Kidney (tissue), 14 donors: ENCODE measurements around the gene RILPL2. TPM values are rescaled to one million over a fixed set of nuclear protein-coding genes. Genes with fewer than 3 reads are reported as not detected.
"Not testable (repeated sequence)": the region's sequence is repeated elsewhere in the genome, so short reads cannot be mapped to it uniquely, and the experiment has no call there.

Experiments used
- DNase-seq, 5 donors: peaks; one replicate each; pipeline ENCODE4 v3.0.0-alpha.2; 2013 to 2020
- FAIRE-seq: peaks from 2 replicates; lab custom pipeline; 2012; peaks lifted over from hg19 to GRCh38; lab: Jason Lieb, UNC
- H3K27ac ChIP-seq, 2 donors: one replicate each; pipeline ENCODE4 v1.7.0; 2013; ENCODE audit warnings: low read depth in 2 of 2, low read length in 2 of 2, inconsistent platforms in 1 of 2
- H3K27me3 ChIP-seq: one replicate; pipeline ENCODE4 v1.7.1; 2013; ENCODE audit warnings: low read length, inconsistent platforms; ENCODE audit not compliant: control insufficient read depth, insufficient read depth
- H3K36me3 ChIP-seq, 3 donors: one replicate each; pipeline versions ENCODE4 v1.7.0 to v1.7.1; 2013; ENCODE audit warnings: low read length in 3 of 3, control low read depth in 1 of 3, inconsistent platforms in 1 of 3; ENCODE audit not compliant: insufficient read depth in 3 of 3, control insufficient read depth in 2 of 3
- H3K4me1 ChIP-seq, 3 donors: one replicate each; pipeline versions ENCODE4 v1.7.0 to v1.7.1; 2013; ENCODE audit warnings: low read length in 3 of 3, inconsistent platforms in 1 of 3, low read depth in 1 of 3; ENCODE audit not compliant: control insufficient read depth in 2 of 3, insufficient read depth in 2 of 3
- H3K4me3 ChIP-seq, 3 donors: one replicate each; pipeline versions ENCODE4 v1.7.0 to v1.8.1; 2013; ENCODE audit warnings: low read length in 3 of 3, control low read depth in 1 of 3, inconsistent platforms in 1 of 3
- H3K9ac ChIP-seq, 3 donors: one replicate each; pipeline versions ENCODE4 v1.7.0 to v1.7.1; 2013; ENCODE audit warnings: low read length in 3 of 3, control low read depth in 1 of 3, inconsistent platforms in 1 of 3
- H3K9me3 ChIP-seq, 3 donors: one replicate each; pipeline versions ENCODE4 v1.7.0 to v1.7.1; 2013; ENCODE audit warnings: low read length in 3 of 3, control low read depth in 1 of 3, inconsistent platforms in 1 of 3; ENCODE audit not compliant: control insufficient read depth in 2 of 3, insufficient read depth in 1 of 3
- intact Hi-C: fragments of 100-400 bp; cut with DNase I; formaldehyde crosslinking; loops from one replicate; pipeline ENCODE4 v1.11.1; 2022
- polyA plus RNA-seq: library from polyadenylated mRNA; stranded (reverse); fragments of 350-450 nt; fragmentation: Illumina TruSeq; extraction: RNeasy Lipid Tissue Mini Kit (QIAGEN cat#74804); gene quantifications from one replicate; pipeline ENCODE4 v1.2.3, GENCODE V29; 2014; ENCODE audit warnings: low read depth, low replicate concordance; ENCODE audit not compliant: insufficient read depth
- total RNA-seq: library from RNA; stranded (reverse); fragmentation: NEBNext Ultra II Directional; extraction: Animal tissue kit (Norgen Biotek cat#: 25700); gene quantifications from one replicate; pipeline ENCODE4 v1.2.1, GENCODE V29; 2021
- TF ChIP-seq, protein P1 (sequence below): IDR thresholded peaks from 3 replicates; pipeline ENCODE4 v1.5.1; 2012; ENCODE audit warnings: mild to moderate bottlenecking, moderate library complexity, borderline replicate concordance; ENCODE audit not compliant: insufficient read depth; ENCODE audit errors: extremely low read depth
- donor health status: control.
- donor health status: control.
- donor health status: control.
- donor health status: control.
- donor health status: control.
- donor health status: DM: yes; HTN: yes; CAD: no.
- donor health status: Normal renal cell carcinoma (clear cell type).

Gene RILPL2
- total and polyA plus RNA-seq, 2 donors from 2014 or later, result 8.0 to 11.1 TPM

DNA sequence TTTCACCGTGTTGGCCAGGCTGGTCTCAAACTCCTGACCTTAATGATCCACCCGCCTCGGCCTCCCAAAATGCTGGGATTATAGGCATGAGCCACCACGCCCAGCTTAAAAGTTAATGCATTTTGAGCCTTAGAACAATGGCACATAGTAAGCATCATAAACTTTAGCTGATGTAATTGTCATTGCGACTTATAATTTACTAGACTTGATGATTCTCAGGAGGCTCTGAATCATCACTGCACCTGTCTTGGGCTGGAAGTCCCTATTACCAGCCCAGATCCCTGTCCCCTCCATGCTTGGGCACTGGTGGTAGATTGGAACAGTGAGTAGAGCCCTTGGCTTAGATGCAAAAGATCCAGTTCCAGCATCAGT lies 26.5 kb downstream of the RILPL2 start:
- TF ChIP-seq, protein P1, sequence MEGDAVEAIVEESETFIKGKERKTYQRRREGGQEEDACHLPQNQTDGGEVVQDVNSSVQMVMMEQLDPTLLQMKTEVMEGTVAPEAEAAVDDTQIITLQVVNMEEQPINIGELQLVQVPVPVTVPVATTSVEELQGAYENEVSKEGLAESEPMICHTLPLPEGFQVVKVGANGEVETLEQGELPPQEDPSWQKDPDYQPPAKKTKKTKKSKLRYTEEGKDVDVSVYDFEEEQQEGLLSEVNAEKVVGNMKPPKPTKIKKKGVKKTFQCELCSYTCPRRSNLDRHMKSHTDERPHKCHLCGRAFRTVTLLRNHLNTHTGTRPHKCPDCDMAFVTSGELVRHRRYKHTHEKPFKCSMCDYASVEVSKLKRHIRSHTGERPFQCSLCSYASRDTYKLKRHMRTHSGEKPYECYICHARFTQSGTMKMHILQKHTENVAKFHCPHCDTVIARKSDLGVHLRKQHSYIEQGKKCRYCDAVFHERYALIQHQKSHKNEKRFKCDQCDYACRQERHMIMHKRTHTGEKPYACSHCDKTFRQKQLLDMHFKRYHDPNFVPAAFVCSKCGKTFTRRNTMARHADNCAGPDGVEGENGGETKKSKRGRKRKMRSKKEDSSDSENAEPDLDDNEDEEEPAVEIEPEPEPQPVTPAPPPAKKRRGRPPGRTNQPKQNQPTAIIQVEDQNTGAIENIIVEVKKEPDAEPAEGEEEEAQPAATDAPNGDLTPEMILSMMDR, result no peak
- H3K36me3 ChIP-seq, result peaks cover 0 to 9% (median 2%) of the 10 kb centered on the region in 3 donors
- no peak for FAIRE-seq

DNA sequence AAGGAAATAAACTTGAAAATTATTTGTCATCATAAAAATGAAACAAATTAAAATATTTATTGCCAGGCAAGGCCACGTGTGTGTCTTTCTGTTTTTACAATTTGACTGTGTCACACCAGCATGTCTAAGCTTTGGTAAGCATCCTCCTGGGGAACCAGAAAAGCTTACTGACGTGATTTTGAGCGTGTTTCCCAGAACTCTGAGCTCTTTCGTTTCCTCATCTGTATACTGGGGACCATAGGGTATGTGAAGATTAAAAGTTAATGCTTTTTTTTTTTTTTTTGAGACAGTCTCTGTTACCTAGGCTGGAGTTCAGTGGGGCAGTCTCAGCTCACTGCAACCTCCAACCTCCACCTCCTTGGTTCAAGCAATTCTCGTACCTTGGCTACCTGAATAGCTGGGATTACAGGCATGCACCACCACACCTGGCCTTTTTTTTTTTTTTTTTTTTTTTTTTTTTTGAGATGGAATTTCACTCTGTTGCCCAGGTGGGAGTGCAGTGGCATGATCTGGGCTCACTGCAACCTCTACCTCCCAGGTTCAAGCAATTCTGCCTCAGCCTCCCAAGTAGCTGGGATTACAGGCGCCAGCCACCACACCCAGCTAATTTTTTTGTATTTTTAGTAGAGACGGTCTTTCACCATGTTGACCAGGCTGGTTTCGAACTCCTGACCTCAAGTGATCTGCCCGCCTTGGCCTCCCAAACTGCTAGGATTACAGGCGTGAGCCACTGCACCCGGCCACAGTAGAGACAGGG lies 27.0 kb downstream of the RILPL2 start:
- H3K27ac ChIP-seq, H3K4me3 ChIP-seq, DNase-seq, H3K9me3 ChIP-seq, H3K27me3 ChIP-seq, intact Hi-C loops, H3K9ac ChIP-seq, H3K4me1 ChIP-seq, FAIRE-seq: not testable (repeated sequence)
- peaks cover 2 to 13% (median 5%) of the 10 kb centered on the region in 3 donors for H3K36me3 ChIP-seq

More for the DNA sequence above, 26.5 kb downstream of the RILPL2 start:
- Histone ChIP-seq H3K4me1 (no peaks in the 10 kb centered on the region), H3K9ac (no peak overlapping the region), H3K27ac (no peak overlapping the region), H3K4me3 (no peak overlapping the region), H3K9me3 (no peaks in the 10 kb centered on the region), H3K27me3 (no peaks in the 10 kb centered on the region)
- DNase-seq, result no peak
- intact Hi-C loops, result no loop called here

DNA sequence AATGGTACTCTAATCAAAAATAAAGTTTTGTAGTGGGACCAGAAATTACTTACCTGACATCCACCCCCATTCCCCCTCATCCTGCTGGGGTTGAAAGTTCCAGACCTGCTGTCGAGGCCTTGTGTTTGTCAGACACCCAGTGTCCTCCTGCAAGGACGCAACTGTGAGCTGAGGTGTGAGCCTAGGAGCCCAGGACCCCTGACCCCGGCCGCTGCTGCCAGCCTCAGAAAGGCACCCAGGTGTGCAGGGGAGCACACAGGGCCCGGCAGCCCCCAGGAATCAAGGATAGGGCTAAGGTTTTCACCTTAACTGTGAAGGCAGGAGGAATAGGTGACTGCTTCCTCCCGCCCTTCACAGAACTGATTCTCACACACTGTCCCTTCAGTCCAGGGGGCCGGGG lies 27.9 kb downstream of the RILPL2 start:
- H3K27ac ChIP-seq, H3K4me1 ChIP-seq, intact Hi-C loops, H3K27me3 ChIP-seq, FAIRE-seq, H3K9ac ChIP-seq, H3K4me3 ChIP-seq, DNase-seq, H3K9me3 ChIP-seq: not testable (repeated sequence)
- H3K36me3 ChIP-seq, result peaks cover 4 to 21% (median 11%) of the 10 kb centered on the region in 3 donors

DNA sequence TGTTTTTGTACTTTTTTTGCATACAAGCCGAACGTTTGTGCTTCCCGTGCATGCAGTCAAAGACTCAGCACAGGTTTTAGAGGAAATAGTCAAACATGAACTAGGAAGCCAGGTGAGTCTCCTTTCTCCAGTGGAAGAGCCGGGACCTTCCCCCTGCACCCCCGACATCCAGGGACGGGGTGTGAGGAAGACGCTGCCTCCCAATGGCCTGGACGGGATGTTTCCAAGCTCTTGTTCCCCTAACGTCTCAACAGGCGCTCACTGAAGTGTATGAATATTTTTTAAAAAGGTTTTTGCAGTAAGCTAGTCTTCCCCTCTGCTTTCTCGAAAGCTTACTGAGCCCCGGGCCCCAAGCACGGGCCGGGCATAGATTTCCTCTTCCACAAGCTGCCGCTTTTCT lies 28.6 kb downstream of the RILPL2 start:
- DNase-seq, H3K4me1 ChIP-seq, H3K4me3 ChIP-seq, H3K9ac ChIP-seq, H3K9me3 ChIP-seq, intact Hi-C loops, FAIRE-seq, H3K27ac ChIP-seq, H3K27me3 ChIP-seq: not testable (repeated sequence)
- H3K36me3 ChIP-seq, result peaks cover 4 to 26% (median 18%) of the 10 kb centered on the region in 3 donors

DNA sequence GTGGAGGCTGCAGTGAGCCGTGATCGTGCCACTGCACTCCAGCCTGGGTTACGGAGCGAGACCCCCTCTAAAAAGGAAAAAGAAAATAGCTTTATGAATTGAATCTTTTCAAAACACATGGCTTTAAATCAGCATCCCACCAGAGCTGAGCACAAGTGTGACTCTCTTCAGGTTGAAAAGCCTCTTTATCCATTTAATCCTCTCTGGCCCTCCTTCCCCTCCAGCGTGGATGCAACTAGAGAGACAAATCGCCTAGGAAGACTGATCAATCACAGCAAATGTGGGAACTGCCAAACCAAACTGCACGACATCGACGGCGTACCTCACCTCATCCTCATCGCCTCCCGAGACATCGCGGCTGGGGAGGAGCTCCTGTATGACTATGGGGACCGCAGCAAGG lies 29.2 kb downstream of the RILPL2 start:
- FAIRE-seq, intact Hi-C loops, H3K4me3 ChIP-seq, H3K9me3 ChIP-seq, H3K9ac ChIP-seq, H3K27ac ChIP-seq, DNase-seq, H3K4me1 ChIP-seq, H3K27me3 ChIP-seq: not testable (repeated sequence)
- peaks cover 4 to 30% (median 22%) of the 10 kb centered on the region in 3 donors for H3K36me3 ChIP-seq
